KBM-7 (cell line): ENCODE data around the gene UBE2I.
A peak's percentile ranks its signal among the peaks of the same experiment; 100 is the strongest.

Experiments used
- DNase-seq: peaks from one replicate; pipeline ENCODE4 v3.0.0-alpha.2; 2015
- in situ Hi-C: fragments of 300-500 bp; cut with MboI; formaldehyde crosslinking; loops from 2 replicates; pipeline ENCODE4 v1.14.3; 2020; ENCODE audit warnings: low sequenced_read_pairs, low pct_unique_long_range_greater_than_20kb, mixed read lengths

UBE2I gene

GRCh38 chr16:1348441-1348840, 39.0 kb downstream of the UBE2I start:
- in situ Hi-C loops = no loop called here
- DNase-seq = no peak

GRCh38 chr16:1348926-1349325, 39.5 kb downstream of the UBE2I start:
- DNase-seq = no peak
- in situ Hi-C loops = no loop called here

GRCh38 chr16:1349351-1349750, 39.9 kb downstream of the UBE2I start:
- in situ Hi-C loops = no loop called here

GRCh38 chr16:1349951-1350350, 40.5 kb downstream of the UBE2I start:
- in situ Hi-C loops = no loop called here
- no peak for DNase-seq

More at GRCh38 chr16:1349351-1349750, 39.9 kb downstream of the UBE2I start:
- DNase-seq = no peak

- no peak for DNase-seq
- in situ Hi-C loops = no loop called here
Measured at GRCh38 chr16:1350691-1351090, 41.3 kb downstream of the UBE2I start.

- no peak for DNase-seq
- in situ Hi-C loops = no loop called here
Measured at GRCh38 chr16:1351215-1351581, 41.8 kb downstream of the UBE2I start.

GRCh38 chr16:1351582-1352362, 42.3 kb downstream of the UBE2I start, which contains the start of the genes GNPTG and TSR3:
GNPTG (plus strand) TSS chr16:1351931; CDS start chr16:1351966, 35 bp downstream.
TSR3 (minus strand) TSS chr16:1351878; CDS start chr16:1351804, 74 bp downstream.
- DNase-seq = peak; percentile 78
- in situ Hi-C loops = no loop called here

- in situ Hi-C loops = no loop called here
- no peak for DNase-seq
Measured at GRCh38 chr16:1354815-1355540, 45.5 kb downstream of the UBE2I start.

GRCh38 chr16:1355591-1355990, 46.2 kb downstream of the UBE2I start:
- DNase-seq = no peak
- in situ Hi-C loops = no loop called here

- in situ Hi-C loops = no loop called here
- no peak for DNase-seq
Measured at GRCh38 chr16:1356061-1356900, 46.8 kb downstream of the UBE2I start.

- DNase-seq = no peak
- in situ Hi-C loops = no loop called here
Measured at GRCh38 chr16:1357906-1358566, 48.6 kb downstream of the UBE2I start.

- no peak for DNase-seq
- in situ Hi-C loops = no loop called here
Measured at GRCh38 chr16:1361685-1362360, 52.4 kb downstream of the UBE2I start.

- no peak for DNase-seq
- in situ Hi-C loops = no loop called here
Measured at GRCh38 chr16:1362807-1363206, 53.4 kb downstream of the UBE2I start.

GRCh38 chr16:1363501-1364041, 54.1 kb downstream of the UBE2I start:
- DNase-seq = peak; percentile 81
- in situ Hi-C loops = no loop called here

GRCh38 chr16:1364510-1364909, 55.1 kb downstream of the UBE2I start:
- no peak for DNase-seq
- in situ Hi-C loops = no loop called here

- in situ Hi-C loops = no loop called here
- DNase-seq = no peak
Measured at GRCh38 chr16:1366060-1366711, 56.8 kb downstream of the UBE2I start.

GRCh38 chr16:1366712-1367299, 57.4 kb downstream of the UBE2I start:
- in situ Hi-C loops = no loop called here

More at GRCh38 chr16:1366712-1367299, 57.4 kb downstream of the UBE2I start:
- DNase-seq = no peak
